Gastrocnemius medialis (tissue), 4 donors: ENCODE data around the gene IL20. TPM values are rescaled to one million over a fixed set of nuclear protein-coding genes. Genes with fewer than 3 reads are reported as not detected.
A peak's percentile ranks its signal among the peaks of the same experiment; 100 is the strongest.

ENCODE experiments used
- ATAC-seq, 2 donors: fragments of 150-250 bp; one replicate each; pipeline ENCODE4 v1.9.1; 2016
- DNase-seq, 2 donors: peaks; one replicate each; pipeline ENCODE4 v3.0.0-alpha.2; 2019
- H3K27ac ChIP-seq, 4 donors: fragments of 200-600 bp; sonication (generic); 1 replicate in 1 of 4; 2 replicates in 3 of 4; pipeline ENCODE4 v1.5.1; 2016 to 2018; ENCODE audit warnings: mild to moderate bottlenecking in 2 of 4, moderate library complexity in 1 of 4
- H3K27me3 ChIP-seq, 3 donors: fragments of 200-600 bp; sonication (generic) in 2 of 3; 1 replicate in 1 of 3; 2 replicates in 2 of 3; pipeline versions ENCODE4 v1.5.1 to v1.6.0; 2016 to 2019; ENCODE audit warnings: mild to moderate bottlenecking in 1 of 3, moderate library complexity in 1 of 3
- H3K36me3 ChIP-seq, 2 donors: fragments of 200-600 bp; sonication (generic) in 1 of 2; one replicate each; pipeline ENCODE4 v1.5.1; 2017 to 2018
- H3K4me1 ChIP-seq, 2 donors: fragments of 200-600 bp; sonication (generic) in 1 of 2; one replicate each; pipeline ENCODE4 v1.5.1; 2016 to 2017; ENCODE audit warnings: mild to moderate bottlenecking in 2 of 2
- H3K4me3 ChIP-seq, 4 donors: fragments of 200-600 bp; sonication (generic) in 3 of 4; 1 replicate in 1 of 4; 2 replicates in 3 of 4; pipeline ENCODE4 v1.5.1; 2016 to 2019; ENCODE audit warnings: mild to moderate bottlenecking in 2 of 4
- H3K9me3 ChIP-seq, 3 donors: fragments of 200-600 bp; sonication (generic) in 2 of 3; 1 replicate in 1 of 3; 2 replicates in 2 of 3; pipeline ENCODE4 v1.5.1; 2016 to 2019
- CTCF ChIP-seq, 5 experiments: fragments of 450-650 bp in 3 of 5; fragments of 200-600 bp in 2 of 5; sonication (generic) in 2 of 5; IDR thresholded peaks in 4 of 5; conservative IDR thresholded peaks in 1 of 5; 1 replicate in 4 of 5; 2 replicates in 1 of 5; pipeline ENCODE4 v1.5.1; 2016 to 2019; ENCODE audit warnings: antibody characterized with exemption in 5 of 5, mild to moderate bottlenecking in 3 of 5, moderate library complexity in 3 of 5
- POLR2A ChIP-seq, 2 donors: fragments of 450-650 bp; IDR thresholded peaks; one replicate each; pipeline ENCODE4 v1.6.1; 2017; ENCODE audit warnings: antibody characterized with exemption in 2 of 2, mild to moderate bottlenecking in 2 of 2, moderate library complexity in 2 of 2
- in situ Hi-C, 4 donors: fragments of 200-750 bp; cut with MboI; loops; one replicate each; pipeline versions ENCODE4 v1.15.0 to v1.8.0; 2017; ENCODE audit warnings: low sequenced_read_pairs in 4 of 4
- intact Hi-C: fragments of 100-400 bp; cut with DNase I; formaldehyde crosslinking; loops from one replicate; pipeline ENCODE4 v1.15.1; 2023; ENCODE audit warnings: low total_unique reads
- total RNA-seq, 4 donors: library from RNA; depleted of rRNA; stranded (reverse); fragments of >200 nt; gene quantifications; one replicate each; pipeline versions ENCODE4 v1.1.0 to v1.2.3, GENCODE V29; 2016

The IL20 gene, protein sequence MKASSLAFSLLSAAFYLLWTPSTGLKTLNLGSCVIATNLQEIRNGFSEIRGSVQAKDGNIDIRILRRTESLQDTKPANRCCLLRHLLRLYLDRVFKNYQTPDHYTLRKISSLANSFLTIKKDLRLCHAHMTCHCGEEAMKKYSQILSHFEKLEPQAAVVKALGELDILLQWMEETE
- not detected for total RNA-seq

DNA sequence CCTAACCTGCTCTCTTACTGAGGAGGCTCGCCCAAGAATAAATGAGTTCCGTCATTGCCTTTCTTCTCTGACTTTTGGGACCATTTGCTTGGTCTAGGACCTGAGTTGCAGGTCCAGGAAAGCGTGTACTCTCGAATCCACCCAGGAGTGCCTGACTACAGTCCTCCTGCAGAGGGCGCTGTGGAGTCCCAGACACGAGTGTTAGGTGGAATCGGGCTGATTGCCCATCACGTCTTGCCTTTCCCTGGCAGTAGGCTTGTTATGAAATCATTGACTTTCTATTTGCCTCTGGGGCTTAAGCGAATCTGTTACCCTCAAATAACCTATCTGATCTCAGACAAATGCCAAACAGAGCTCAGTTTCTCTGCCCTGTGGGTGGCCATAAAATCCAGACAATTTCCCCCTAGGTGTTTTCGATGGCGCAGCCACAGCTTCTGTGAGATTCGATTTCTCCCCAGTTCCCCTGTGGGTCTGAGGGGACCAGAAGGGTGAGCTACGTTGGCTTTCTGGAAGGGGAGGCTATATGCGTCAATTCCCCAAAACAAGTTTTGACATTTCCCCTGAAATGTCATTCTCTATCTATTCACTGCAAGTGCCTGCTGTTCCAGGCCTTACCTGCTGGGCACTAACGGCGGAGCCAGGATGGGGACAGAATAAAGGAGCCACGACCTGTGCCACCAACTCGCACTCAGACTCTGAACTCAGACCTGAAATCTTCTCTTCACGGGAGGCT lies at the start of gene IL20:
Gene IL20 (plus strand): TSS at position 685 of the 733 bp plus-strand sequence. CDS start 230 bp downstream, outside the sequence.
- Histone ChIP-seq H3K27me3 (no peaks in the 10 kb centered on the region), H3K36me3 (no peaks in the 10 kb centered on the region), H3K9me3 (no peaks in the 10 kb centered on the region), H3K27ac (peak within 1 kb of the TSS in 1 of 4 donors; percentile 44), H3K4me1 (peaks cover 0 to 3% of the 10 kb centered on the region in 2 donors), H3K4me3 (no peak within 1 kb of the TSS)
- in situ Hi-C loops: loop anchor here (10.0 kb wide), 1 partner anchor 50 kb away; no protein-coding TSS in a partner anchor
- ATAC-seq (peak; percentile 89 to 96), DNase-seq (peak; percentile 54 to 84)
- intact Hi-C loops: loop anchor here (1.0 kb wide), 1 partner anchor 47 kb away; no protein-coding TSS in a partner anchor
- TF ChIP-seq CTCF (IDR thresholded peaks at IDR 0.05 in 4 of 5, conservative IDR thresholded peaks at IDR 0.05 in 1 of 5): peak; percentile 73 to 91 (median 82)
- no peak for TF ChIP-seq POLR2A (IDR thresholded peaks at IDR 0.05)

DNA sequence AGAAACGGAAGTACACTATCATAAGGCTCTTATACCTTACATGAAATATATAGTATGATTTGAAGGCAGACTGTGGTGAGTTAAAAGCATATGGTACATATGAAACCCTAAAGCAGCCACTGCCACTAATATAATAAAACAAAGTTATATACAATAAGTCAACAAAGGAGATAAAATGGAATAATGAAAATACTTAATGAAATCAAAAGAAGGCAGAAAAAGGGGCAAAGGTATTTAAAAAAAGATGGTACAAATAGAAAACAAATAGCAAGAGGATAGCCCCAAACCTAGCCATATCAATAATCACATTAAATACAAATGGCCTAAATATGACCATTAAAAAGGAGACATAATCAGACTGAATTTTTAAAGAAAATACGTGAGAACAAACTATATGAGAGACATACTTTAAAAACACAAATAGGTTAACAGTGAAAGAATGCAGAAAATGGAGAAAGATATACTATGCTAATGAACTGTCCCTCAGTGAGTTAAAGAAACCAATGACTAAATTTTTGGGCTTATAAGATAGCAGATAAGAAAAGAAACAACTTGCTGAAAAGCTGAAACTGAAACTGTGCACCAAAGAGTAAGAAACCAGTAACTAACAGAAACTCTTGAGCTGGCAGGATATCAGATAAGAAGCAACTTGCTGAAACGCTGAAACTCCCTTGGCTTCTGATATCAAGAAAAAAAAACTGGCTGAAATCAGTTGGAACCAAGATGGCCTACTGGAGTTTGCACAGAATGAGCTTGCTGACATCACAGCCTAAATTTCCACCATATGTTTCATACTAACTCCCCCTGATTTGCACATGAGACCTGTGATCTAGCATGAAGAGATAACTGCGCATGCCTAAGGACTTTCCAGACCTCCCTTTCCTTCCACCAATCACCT lies 48.8 kb upstream of the IL20 start:
- H3K4me3 ChIP-seq: no peak overlapping the region
- no peaks in the 10 kb centered on the region for H3K27me3 ChIP-seq
- ATAC-seq (no peak), DNase-seq (no peak)
- in situ Hi-C loops: loop anchor here (10.0 to 25.0 kb wide), 4 partner anchors 82 to 182 kb away; partner anchors contain the start of gene DYRK3 (in 2 of the 4)
- TF ChIP-seq POLR2A (IDR thresholded peaks at IDR 0.05) (no peak), CTCF (IDR thresholded peaks at IDR 0.05 in 4 of 5, conservative IDR thresholded peaks at IDR 0.05 in 1 of 5) (no peak)
- no peaks in the 10 kb centered on the region for H3K36me3 ChIP-seq
- H3K4me1 ChIP-seq: peaks cover 0 to 4% of the 10 kb centered on the region in 2 donors
- no peaks in the 10 kb centered on the region for H3K9me3 ChIP-seq
- intact Hi-C loops: no loop called here
- no peak overlapping the region for H3K27ac ChIP-seq

GRCh38 chr1:206821493-206821892 lies 43.9 kb upstream of the IL20 start:
- in situ Hi-C loops: loop anchor here in 1 of 4 donors (25.0 kb wide), 1 partner anchor 159 kb away; no protein-coding TSS in a partner anchor
- TF ChIP-seq POLR2A (IDR thresholded peaks at IDR 0.05) (no peak), CTCF (IDR thresholded peaks at IDR 0.05 in 4 of 5, conservative IDR thresholded peaks at IDR 0.05 in 1 of 5) (no peak)
- no peak for ATAC-seq
- Histone ChIP-seq H3K9me3 (no peaks in the 10 kb centered on the region), H3K4me3 (no peak overlapping the region), H3K36me3 (no peaks in the 10 kb centered on the region), H3K4me1 (peaks cover 0 to 6% of the 10 kb centered on the region in 2 donors), H3K27ac (no peak overlapping the region), H3K27me3 (no peaks in the 10 kb centered on the region)
- no peak for DNase-seq
- intact Hi-C loops: no loop called here

DNA sequence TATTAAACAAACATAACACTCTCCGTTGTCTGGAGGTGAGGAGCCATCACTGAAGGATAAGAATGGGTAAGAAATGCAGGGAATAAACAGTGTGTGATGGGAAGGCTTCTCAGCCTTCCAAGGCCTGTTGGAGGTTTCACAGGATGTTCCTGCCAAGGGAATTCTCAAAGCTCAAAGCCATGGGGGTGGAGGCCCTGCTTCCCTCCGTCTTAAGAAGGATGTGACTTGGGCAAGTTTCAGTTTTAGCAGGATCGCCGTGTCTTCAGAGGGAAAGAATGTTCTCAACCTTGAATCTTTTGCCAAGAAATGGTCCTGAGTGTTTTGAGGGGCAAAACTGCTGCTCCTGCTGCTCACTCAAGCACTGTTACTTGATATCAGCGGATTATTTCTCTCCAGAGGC lies 41.7 kb upstream of the IL20 start:
- Histone ChIP-seq H3K9me3 (no peaks in the 10 kb centered on the region), H3K27ac (no peak overlapping the region), H3K36me3 (no peaks in the 10 kb centered on the region), H3K4me1 (peaks cover 0 to 3% of the 10 kb centered on the region in 2 donors), H3K27me3 (no peaks in the 10 kb centered on the region), H3K4me3 (no peak overlapping the region)
- DNase-seq: peak in 1 of 2 donors; percentile 32
- in situ Hi-C loops (loop anchor here in 1 of 4 donors (25.0 kb wide), 1 partner anchor 161 kb away; no protein-coding TSS in a partner anchor), intact Hi-C loops (no loop called here)
- peak; percentile 30 to 70 for ATAC-seq
- TF ChIP-seq POLR2A (IDR thresholded peaks at IDR 0.05): no peak
- no peak for TF ChIP-seq CTCF (IDR thresholded peaks at IDR 0.05 in 4 of 5, conservative IDR thresholded peaks at IDR 0.05 in 1 of 5)
